HG03521 (cell line): ENCODE results near the gene SMAD5.

Experiments used
- ATAC-seq: cut with Tn5 transposase; IDR thresholded peaks from one replicate; pipeline ENCODE4 v1.9.1; 2021; ENCODE audit warnings: mild to moderate bottlenecking, moderate library complexity; ENCODE audit not compliant: unreplicated experiment

Gene SMAD5

GRCh38 chr5:136153581-136154236, 21.1 kb downstream of the SMAD5 start:
- no peak for ATAC-seq

- no peak for ATAC-seq
These were observed 22.4 kb downstream of the SMAD5 start for GRCh38 chr5:136155078-136155477.

GRCh38 chr5:136155761-136156160, 23.1 kb downstream of the SMAD5 start:
- ATAC-seq: no peak

- no peak for ATAC-seq
These were observed 24.9 kb downstream of the SMAD5 start for GRCh38 chr5:136157514-136157913.

GRCh38 chr5:136159457-136159856, 26.8 kb downstream of the SMAD5 start:
- no peak for ATAC-seq

GRCh38 chr5:136162008-136162407, 29.4 kb downstream of the SMAD5 start:
- ATAC-seq: no peak

GRCh38 chr5:136164226-136164625, 31.6 kb downstream of the SMAD5 start:
- ATAC-seq: peak; percentile 51

- peak; percentile 55 for ATAC-seq
These were observed 34.3 kb downstream of the SMAD5 start for GRCh38 chr5:136166909-136167308.

GRCh38 chr5:136169218-136169617, 36.6 kb downstream of the SMAD5 start:
- ATAC-seq: no peak

GRCh38 chr5:136174021-136174659, 41.5 kb downstream of the SMAD5 start:
- peak; percentile 61 for ATAC-seq

GRCh38 chr5:136182618-136183017, 50.0 kb downstream of the SMAD5 start:
- ATAC-seq: no peak

GRCh38 chr5:136185974-136186665, 53.5 kb downstream of the SMAD5 start:
- ATAC-seq: no peak

GRCh38 chr5:136186796-136187195, 54.2 kb downstream of the SMAD5 start:
- ATAC-seq: no peak

GRCh38 chr5:136188859-136189258, 56.2 kb downstream of the SMAD5 start:
- no peak for ATAC-seq

- ATAC-seq: no peak
These were observed 57.6 kb downstream of the SMAD5 start for GRCh38 chr5:136190091-136190720.

- ATAC-seq: no peak
These were observed 58.3 kb downstream of the SMAD5 start for GRCh38 chr5:136190904-136191303.

GRCh38 chr5:136191304-136192014, 58.8 kb downstream of the SMAD5 start:
- no peak for ATAC-seq

- ATAC-seq: no peak
These were observed 59.4 kb downstream of the SMAD5 start for GRCh38 chr5:136192015-136192525.

GRCh38 chr5:136192526-136193321, 60.1 kb downstream of the SMAD5 start, which contains the start of gene SMIM32:
Gene SMIM32, minus strand, starts transcription at chr5:136193162. Its CDS starts 638 bp downstream, at chr5:136192524.
- ATAC-seq: no peak
